ENCODE data around the gene BUD23.

Gene BUD23

GRCh38 chr7:73742753-73743641, 59.6 kb downstream of the BUD23 start:
- DNase-seq (ENCODE audit: low spot score) = peak; percentile 80

- no peak for DNase-seq (ENCODE audit: low spot score)
Observed at GRCh38 chr7:73746378-73746777, 63.0 kb downstream of the BUD23 start.

Measured in HuH-7 (cell line).